CD14-positive monocyte (primary cell): Measurements from ENCODE around the gene GINS1. TPM values are rescaled to one million over a fixed set of nuclear protein-coding genes. Genes with fewer than 3 reads are reported as not detected.

Experiments used
- DNase-seq, 3 donors: peaks; one replicate each; pipeline ENCODE4 v3.0.0-alpha.2; 2011 to 2022
- H2AFZ ChIP-seq: 2 replicates; pipeline ENCODE4 v1.6.0; 2012; ENCODE audit warnings: mild to moderate bottlenecking, low read depth, low read length, inconsistent platforms; ENCODE audit not compliant: insufficient read depth, poor library complexity, severe bottlenecking
- H3K27ac ChIP-seq, 2 donors: 1 replicate in 1 of 2; 2 replicates in 1 of 2; pipeline ENCODE4 v1.5.1; 2012 to 2013; ENCODE audit warnings: low read length in 2 of 2, control low read depth in 1 of 2, inconsistent platforms in 1 of 2, low read depth in 1 of 2, mild to moderate bottlenecking in 1 of 2
- H3K27me3 ChIP-seq, 2 donors: one replicate each; pipeline versions ENCODE4 v1.6.0 to v1.6.1; 2011 to 2013; ENCODE audit warnings: low read length in 2 of 2; ENCODE audit not compliant: control insufficient read depth in 2 of 2, insufficient read depth in 2 of 2
- H3K36me3 ChIP-seq, 2 donors: replicated peaks in 1 of 2; 1 replicate in 1 of 2; 2 replicates in 1 of 2; pipeline versions ENCODE4 v1.5.1 to v1.6.1; 2012 to 2013; ENCODE audit warnings: low read length in 2 of 2, control low read depth in 1 of 2, inconsistent platforms in 1 of 2, mild to moderate bottlenecking in 1 of 2; ENCODE audit not compliant: insufficient read depth in 2 of 2, control insufficient read depth in 1 of 2
- H3K4me1 ChIP-seq, 2 donors: 1 replicate in 1 of 2; 2 replicates in 1 of 2; pipeline versions ENCODE4 v1.5.1 to v1.6.1; 2012 to 2013; ENCODE audit warnings: low read length in 2 of 2, control low read depth in 1 of 2, inconsistent platforms in 1 of 2, mild to moderate bottlenecking in 1 of 2, moderate library complexity in 1 of 2; ENCODE audit not compliant: insufficient read depth in 2 of 2, control insufficient read depth in 1 of 2
- H3K4me2 ChIP-seq: replicated peaks from 2 replicates; pipeline ENCODE3; 2012; ENCODE audit warnings: low read length, moderate library complexity, mild to moderate bottlenecking; ENCODE audit not compliant: poor library complexity, severe bottlenecking; ENCODE audit errors: extremely low read depth
- H3K4me3 ChIP-seq, 3 experiments: fragments of 200-600 bp in 1 of 3; sonication (generic) in 1 of 3; replicated peaks in 1 of 3; 1 replicate in 2 of 3; 2 replicates in 1 of 3; pipeline ENCODE4 v1.5.1; 2011 to 2013; ENCODE audit warnings: low read length in 3 of 3, mild to moderate bottlenecking in 3 of 3, control low read depth in 2 of 3, low read depth in 2 of 3, inconsistent platforms in 1 of 3, moderate library complexity in 1 of 3
- H3K79me2 ChIP-seq: 2 replicates; pipeline ENCODE4 v1.6.0; 2012; ENCODE audit warnings: mild to moderate bottlenecking, control low read depth, inconsistent platforms, low read length, moderate library complexity; ENCODE audit not compliant: insufficient read depth
- H3K9ac ChIP-seq: 2 replicates; pipeline ENCODE4 v1.6.0; 2017; ENCODE audit warnings: low read length, mild to moderate bottlenecking; ENCODE audit not compliant: insufficient read depth, poor library complexity, severe bottlenecking
- H3K9me3 ChIP-seq, 2 donors: replicated peaks in 1 of 2; 1 replicate in 1 of 2; 2 replicates in 1 of 2; pipeline versions ENCODE4 v1.5.1 to v1.6.1; 2012 to 2013; ENCODE audit warnings: low read length in 2 of 2, control low read depth in 1 of 2; ENCODE audit not compliant: control insufficient read depth in 1 of 2, insufficient read depth in 1 of 2
- H4K20me1 ChIP-seq: 2 replicates; pipeline ENCODE4 v1.6.0; 2012; ENCODE audit warnings: mild to moderate bottlenecking, low read length, control low read depth, moderate library complexity; ENCODE audit not compliant: insufficient read depth
- H3K27ac Mint-ChIP-seq, 7 donors: one replicate each; pipeline ENCODE4 v1.8.0; 2020; ENCODE audit warnings: mild to moderate bottlenecking in 7 of 7, mixed read lengths in 7 of 7, moderate library complexity in 6 of 7, inconsistent platforms in 2 of 7
- H3K27me3 Mint-ChIP-seq, 3 donors: one replicate each; pipeline ENCODE4 v1.8.0; 2021 to 2022; ENCODE audit warnings: low read depth in 3 of 3, mild to moderate bottlenecking in 3 of 3, mixed read lengths in 3 of 3, moderate library complexity in 3 of 3, inconsistent platforms in 1 of 3
- H3K36me3 Mint-ChIP-seq, 2 donors: one replicate each; pipeline ENCODE4 v1.8.0; 2020; ENCODE audit warnings: mixed read lengths in 2 of 2, inconsistent platforms in 1 of 2, mild to moderate bottlenecking in 1 of 2
- H3K4me1 Mint-ChIP-seq: one replicate; pipeline ENCODE4 v1.8.0; 2020; ENCODE audit warnings: mild to moderate bottlenecking, mixed read lengths
- H3K4me3 Mint-ChIP-seq, 2 donors: one replicate each; pipeline ENCODE4 v1.8.0; 2020; ENCODE audit warnings: mild to moderate bottlenecking in 2 of 2, mixed read lengths in 2 of 2, moderate library complexity in 1 of 2
- H3K9me3 Mint-ChIP-seq, 7 donors: one replicate each; pipeline ENCODE4 v1.8.0; 2020 to 2022; ENCODE audit warnings: mixed read lengths in 7 of 7, mild to moderate bottlenecking in 6 of 7, moderate library complexity in 6 of 7, inconsistent platforms in 2 of 7
- CTCF ChIP-seq: fragments of 200-600 bp; IDR thresholded peaks from one replicate; pipeline ENCODE4 v1.8.0; 2022; ENCODE audit warnings: antibody characterized with exemption, mild to moderate bottlenecking
- WGBS: methylation state at CpG from one replicate; pipeline ENCODE4 v1.1.5; 2013; ENCODE audit warnings: missing lambda C conversion rate; ENCODE audit not compliant: insufficient coverage; 5-methylcytosine and 5-hydroxymethylcytosine counted together
- intact Hi-C, 2 donors: fragments of 100-400 bp; cut with micrococcal nuclease; formaldehyde crosslinking; loops; one replicate each; pipeline versions ENCODE4 v1.15.0 to v1.15.1; 2023
- polyA plus RNA-seq, 3 donors: library from polyadenylated mRNA; depleted of rRNA in 1 of 3; unstranded in 2 of 3; stranded (reverse) in 1 of 3; fragments of 300-500 nt in 2 of 3; fragments of >200 nt in 1 of 3; fragmentation: Illumina TruSeq in 2 of 3; gene quantifications; 1 replicate in 2 of 3; 2 replicates in 1 of 3; pipeline ENCODE4 v1.2.3, GENCODE V29; 2012 to 2021

Gene GINS1
- polyA plus RNA-seq, 3 donors, result 0.16 to 0.48 (median 0.28) TPM

GRCh38 chr20:25382704-25383370, 24.6 kb upstream of the GINS1 start:
- peaks cover 30% of the 10 kb centered on the region for H4K20me1 ChIP-seq
- H3K27ac ChIP-seq, result peak overlapping the region in 1 of 2 donors; percentile 10
- peaks cover 91% of the 10 kb centered on the region for H3K79me2 ChIP-seq
- no peak for TF ChIP-seq CTCF
- peaks cover 0 to 2% (median 0%) of the 10 kb centered on the region in 3 donors for H3K27me3 Mint-ChIP-seq
- H3K9me3 ChIP-seq, result no peaks in the 10 kb centered on the region
- H3K4me1 ChIP-seq, result no peaks in the 10 kb centered on the region
- no peak overlapping the region for H2AFZ ChIP-seq
- H3K36me3 ChIP-seq, result peaks cover 7 to 27% of the 10 kb centered on the region in 2 donors
- 100% methylated on average over 1 of the region's 5 CpGs for WGBS
- H3K36me3 Mint-ChIP-seq, result peaks cover 26 to 41% of the 10 kb centered on the region in 2 donors
- peaks cover 0 to 1% (median 0%) of the 10 kb centered on the region in 7 donors for H3K9me3 Mint-ChIP-seq
- no peak for DNase-seq
- H3K4me3 ChIP-seq, result no peak overlapping the region
- H3K27me3 ChIP-seq, result no peaks in the 10 kb centered on the region
- H3K9ac ChIP-seq, result no peak overlapping the region
- H3K4me2 ChIP-seq, result no peak overlapping the region
- H3K27ac Mint-ChIP-seq, result peak overlapping the region in 3 of 7 donors; percentile 25 to 59 (median 27)
- intact Hi-C loops, result no loop called here
- peaks cover 3% of the 10 kb centered on the region for H3K4me1 Mint-ChIP-seq
- no peak overlapping the region for H3K4me3 Mint-ChIP-seq

- Histone ChIP-seq H3K27me3 (no peaks in the 10 kb centered on the region), H3K4me3 (peak overlapping the region; percentile 72 to 79 (median 77)), H3K9me3 (no peaks in the 10 kb centered on the region), H3K27ac (peak overlapping the region in 1 of 2 donors; percentile 86), H3K79me2 (peaks cover 56% of the 10 kb centered on the region), H3K4me2 (peak overlapping the region; percentile 89), H3K9ac (peak overlapping the region; percentile 80), H2AFZ (peak overlapping the region; percentile 79), H3K36me3 (no peaks in the 10 kb centered on the region), H4K20me1 (peaks cover 2% of the 10 kb centered on the region), H3K4me1 (peaks cover 10 to 20% of the 10 kb centered on the region in 2 donors)
- Mint-ChIP-seq H3K4me1 (peaks cover 12% of the 10 kb centered on the region), H3K36me3 (peaks cover 9 to 22% of the 10 kb centered on the region in 2 donors), H3K27me3 (peaks cover 0 to 2% (median 0%) of the 10 kb centered on the region in 3 donors), H3K9me3 (peaks cover 0 to 2% (median 0%) of the 10 kb centered on the region in 7 donors), H3K4me3 (peak overlapping the region; percentile 84 to 91), H3K27ac (peak overlapping the region in 6 of 7 donors; percentile 7 to 68 (median 40))
- no peak for TF ChIP-seq CTCF
- intact Hi-C loops, result loop anchor here (5.0 kb wide), 2 partner anchors 67 to 72 kb away; no protein-coding TSS in a partner anchor
- DNase-seq, result no peak
- WGBS, result 21% methylated on average over 16 of the region's 19 CpGs
Measured at GRCh38 chr20:25389401-25389857, 18.0 kb upstream of the GINS1 start.
